Stomach (tissue), 9 donors: ENCODE data around the gene SGK1. TPM values are rescaled to one million over a fixed set of nuclear protein-coding genes. Genes with fewer than 3 reads are reported as not detected.
"Not testable (repeated sequence)": the region's sequence is repeated elsewhere in the genome, so short reads cannot be mapped to it uniquely, and the experiment has no call there.

ENCODE experiments used
- DNase-seq, 2 donors: peaks; one replicate each; pipeline versions ENCODE4 v3.0.0 to v3.0.0-alpha.2; 2013 to 2019
- H3K27ac ChIP-seq, 5 donors: fragments of 200-600 bp in 4 of 5; sonication (generic) in 4 of 5; one replicate each; pipeline ENCODE4 v1.5.1; 2013 to 2019; ENCODE audit warnings: mild to moderate bottlenecking in 1 of 5, moderate library complexity in 1 of 5
- H3K27me3 ChIP-seq, 3 donors: fragments of 200-600 bp; sonication (generic); one replicate each; pipeline ENCODE4 v1.5.1; 2017 to 2019; ENCODE audit warnings: mixed run types in 1 of 3
- H3K36me3 ChIP-seq, 4 donors: fragments of 200-600 bp; sonication (generic); 1 replicate in 3 of 4; 2 replicates in 1 of 4; pipeline ENCODE4 v1.5.1; 2016 to 2019
- H3K4me1 ChIP-seq, 4 donors: fragments of 200-600 bp; sonication (generic); one replicate each; pipeline ENCODE4 v1.5.1; 2016 to 2019
- H3K4me3 ChIP-seq, 4 donors: fragments of 200-600 bp; sonication (generic) in 3 of 4; one replicate each; pipeline ENCODE4 v1.5.1; 2016 to 2019; ENCODE audit warnings: mild to moderate bottlenecking in 1 of 4
- H3K9me3 ChIP-seq, 4 donors: fragments of 200-600 bp; sonication (generic); one replicate each; pipeline ENCODE4 v1.5.1; 2016 to 2019
- CTCF ChIP-seq, 7 experiments: fragments of 450-650 bp in 4 of 7; fragments of 200-600 bp in 3 of 7; sonication (generic) in 3 of 7; IDR thresholded peaks; one replicate each; pipeline ENCODE4 v1.5.1; 2016 to 2019; ENCODE audit warnings: antibody characterized with exemption in 7 of 7, control low read depth in 2 of 7, mild to moderate bottlenecking in 1 of 7
- EP300 ChIP-seq: sonication (generic); formaldehyde crosslinking; IDR thresholded peaks from one replicate; pipeline ENCODE4 v1.6.1; 2017; ENCODE audit warnings: antibody characterized with exemption
- POLR2A ChIP-seq, 4 donors: fragments of 450-650 bp; IDR thresholded peaks; one replicate each; pipeline ENCODE4 v1.6.1; 2016; ENCODE audit warnings: antibody characterized with exemption in 4 of 4, control low read depth in 2 of 4, mild to moderate bottlenecking in 1 of 4, moderate library complexity in 1 of 4
- POLR2AphosphoS5 ChIP-seq, 3 donors: sonication (generic); formaldehyde crosslinking; IDR thresholded peaks; one replicate each; pipeline ENCODE4 v1.6.1; 2016; ENCODE audit warnings: antibody characterized with exemption in 3 of 3
- WGBS, 5 donors: extraction: QIAGEN DNeasy Blood & Tissue Kit in 3 of 5; methylation state at CpG; one replicate each; pipeline versions ENCODE4 v1.1.5 to v1.1.7; 2013 to 2018; 5-methylcytosine and 5-hydroxymethylcytosine counted together
- intact Hi-C: fragments of 100-400 bp; cut with DNase I; formaldehyde crosslinking; loops from one replicate; pipeline ENCODE4 v1.15.1; 2023; ENCODE audit warnings: low total_unique reads
- polyA plus RNA-seq, 3 donors: library from polyadenylated mRNA; stranded (reverse); fragments of 200-250 nt; gene quantifications; one replicate each; pipeline ENCODE4 v1.2.3, GENCODE V29; 2013
- total RNA-seq, 5 donors: library from RNA; depleted of rRNA; stranded (reverse); fragments of >200 nt; gene quantifications; one replicate each; pipeline versions ENCODE4 v1.1.0 to v1.2.3, GENCODE V29; 2014 to 2016
- donor health status: healthy with polysubstance abuse.
- donor health status: Bipolar disorder and iron deficiency.
- donor health status: healthy.

SGK1 gene
- total and polyA plus RNA-seq, 8 donors, result 72.3 to 347 (median 154) TPM

- Histone ChIP-seq H3K9me3 (no peaks in the 10 kb centered on the region), H3K36me3 (no peaks in the 10 kb centered on the region), H3K27me3 (no peaks in the 10 kb centered on the region), H3K4me3 (no peak overlapping the region), H3K4me1 (peaks cover 0 to 15% (median 0%) of the 10 kb centered on the region in 4 donors), H3K27ac (no peak overlapping the region)
- DNase-seq, result no peak
- WGBS, 5 donors, result 60 to 67% (median 63%) methylated on average over 2 of the region's 2 CpGs
- TF ChIP-seq POLR2AphosphoS5 (IDR thresholded peaks at IDR 0.05) (no peak), CTCF (IDR thresholded peaks at IDR 0.05) (no peak), POLR2A (IDR thresholded peaks at IDR 0.05) (no peak), EP300 (no peak)
- intact Hi-C loops, result no loop called here
Observed at GRCh38 chr6:134238006-134238405, 79.9 kb downstream of the SGK1 start.

GRCh38 chr6:134235937-134236751 is 81.8 kb downstream of the SGK1 start:
- TF ChIP-seq EP300 (no peak), POLR2A (IDR thresholded peaks at IDR 0.05) (no peak), CTCF (IDR thresholded peaks at IDR 0.05) (no peak), POLR2AphosphoS5 (IDR thresholded peaks at IDR 0.05) (no peak)
- Histone ChIP-seq H3K4me1 (peaks cover 0 to 15% (median 0%) of the 10 kb centered on the region in 4 donors), H3K4me3 (no peak overlapping the region), H3K27ac (peak overlapping the region in 2 of 5 donors; percentile 29 to 50), H3K9me3 (no peaks in the 10 kb centered on the region), H3K36me3 (no peaks in the 10 kb centered on the region), H3K27me3 (no peaks in the 10 kb centered on the region)
- DNase-seq, result peak in 1 of 2 donors; percentile 35
- intact Hi-C loops, result no loop called here
- WGBS, 5 donors, result 73 to 88% (median 79%) methylated on average over 7 of the region's 7 CpGs

- DNase-seq, H3K27me3 ChIP-seq, H3K9me3 ChIP-seq, H3K36me3 ChIP-seq, intact Hi-C loops, H3K4me3 ChIP-seq: not testable (repeated sequence)
- WGBS, 5 donors, result 92 to 94% (median 94%) methylated on average over 4 of the region's 4 CpGs
- Histone ChIP-seq H3K27ac (peak overlapping the region in 2 of 5 donors; percentile 29 to 50), H3K4me1 (peaks cover 0 to 15% (median 0%) of the 10 kb centered on the region in 4 donors)
Observed at GRCh38 chr6:134235334-134235733, 82.6 kb downstream of the SGK1 start.

- Histone ChIP-seq H3K9me3 (no peaks in the 10 kb centered on the region), H3K36me3 (no peaks in the 10 kb centered on the region), H3K4me3 (no peak overlapping the region), H3K27ac (no peak overlapping the region), H3K27me3 (no peaks in the 10 kb centered on the region), H3K4me1 (peaks cover 0 to 15% (median 0%) of the 10 kb centered on the region in 4 donors)
- 75 to 93% (median 84%) methylated on average over 5 of the region's 5 CpGs for whole genome bisulfite sequencing, 5 donors
- DNase-seq, result no peak
- TF ChIP-seq POLR2AphosphoS5 (IDR thresholded peaks at IDR 0.05) (no peak), CTCF (IDR thresholded peaks at IDR 0.05) (no peak), POLR2A (IDR thresholded peaks at IDR 0.05) (no peak)
- intact Hi-C loops, result no loop called here
Observed at GRCh38 chr6:134233180-134233955, 84.5 kb downstream of the SGK1 start.
